HG03108 (cell line): ENCODE measurements around the gene NRL.

ENCODE experiments used
- ATAC-seq: cut with Tn5 transposase; IDR thresholded peaks from one replicate; pipeline ENCODE4 v1.9.1; 2021; ENCODE audit warnings: moderate library complexity; ENCODE audit not compliant: unreplicated experiment

NRL gene

GRCh38 chr14:24083462-24083861 lies 31.3 kb downstream of the NRL start:
- ATAC-seq, result no peak

- no peak for ATAC-seq
Observed at GRCh38 chr14:24082411-24083080, 32.2 kb downstream of the NRL start.

- no peak for ATAC-seq
Observed at GRCh38 chr14:24081739-24082211, 33.0 kb downstream of the NRL start.

GRCh38 chr14:24080888-24081738 lies 33.6 kb downstream of the NRL start:
- peak; percentile 82 for ATAC-seq

- ATAC-seq, result no peak
Observed at GRCh38 chr14:24080142-24080530, 34.6 kb downstream of the NRL start.

GRCh38 chr14:24079491-24080141 lies 35.1 kb downstream of the NRL start:
- no peak for ATAC-seq

GRCh38 chr14:24078146-24078545 lies 36.6 kb downstream of the NRL start:
- ATAC-seq, result no peak

- no peak for ATAC-seq
Observed at GRCh38 chr14:24077086-24077485, 37.7 kb downstream of the NRL start.

GRCh38 chr14:24076302-24076601 lies 38.5 kb downstream of the NRL start:
- no peak for ATAC-seq

GRCh38 chr14:24075485-24076301 lies 39.1 kb downstream of the NRL start:
- ATAC-seq, result no peak

GRCh38 chr14:24074625-24075484 lies 39.9 kb downstream of the NRL start:
- no peak for ATAC-seq

GRCh38 chr14:24072881-24073877 lies 41.6 kb downstream of the NRL start:
- no peak for ATAC-seq

- no peak for ATAC-seq
Observed at GRCh38 chr14:24072436-24072835, 42.3 kb downstream of the NRL start.

- no peak for ATAC-seq
Observed at GRCh38 chr14:24071836-24072430, 42.8 kb downstream of the NRL start.

- ATAC-seq, result no peak
Observed at GRCh38 chr14:24071144-24071697, 43.5 kb downstream of the NRL start, which contains the start of gene CPNE6. CPNE6 (plus strand) TSS chr14:24071562; CDS start chr14:24072937, 1,375 bp downstream.

GRCh38 chr14:24070285-24071143 lies 44.2 kb downstream of the NRL start:
- no peak for ATAC-seq

GRCh38 chr14:24069411-24069735 lies 45.4 kb downstream of the NRL start:
- no peak for ATAC-seq
